Measurements from ENCODE around the gene ALCAM.

ALCAM gene

GRCh38 chr3:105527949-105528348 is 161.2 kb downstream of the ALCAM start:
- DNase-seq (ENCODE audit: low spot score): peak; percentile 51

DNA sequence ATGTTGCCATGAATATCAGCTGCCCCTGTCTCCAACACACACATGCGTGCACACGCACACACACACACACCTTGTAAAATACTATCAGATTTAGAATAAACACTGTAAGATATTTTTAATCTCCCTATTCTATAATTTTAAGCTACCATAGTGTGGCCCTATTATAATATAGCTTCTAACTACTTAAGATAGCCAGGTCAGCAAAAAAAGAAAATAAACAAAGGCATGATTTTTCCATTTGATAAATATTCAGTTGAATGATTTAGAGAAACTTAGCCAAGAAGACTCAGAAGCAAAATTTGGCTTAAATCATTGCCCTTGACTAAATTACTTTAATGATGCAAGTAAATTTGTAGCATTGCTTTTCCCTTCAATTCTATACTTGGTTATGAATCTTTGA is 162.2 kb downstream of the ALCAM start:
- no peak for DNase-seq (ENCODE audit: low spot score)

DNA sequence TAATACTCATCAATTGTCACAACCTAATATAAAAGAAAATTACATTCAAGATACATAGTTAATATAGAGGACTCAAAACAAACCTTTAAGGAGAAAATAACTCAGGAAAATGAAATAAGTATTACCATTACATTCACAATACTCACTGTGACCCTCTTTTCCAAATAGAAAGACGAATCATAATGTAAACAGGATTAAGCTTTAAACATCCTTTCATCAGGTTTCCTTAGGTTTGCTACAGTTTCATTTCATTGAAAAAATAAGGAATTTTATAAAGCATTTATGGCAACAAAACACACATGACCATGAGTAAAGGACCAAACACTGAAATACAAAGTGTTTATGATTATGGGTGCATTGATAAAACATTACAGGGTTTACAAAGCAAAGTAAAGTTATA is 162.7 kb downstream of the ALCAM start:
- DNase-seq (ENCODE audit: low spot score): no peak

GRCh38 chr3:105532251-105532650 is 165.5 kb downstream of the ALCAM start:
- DNase-seq (ENCODE audit: low spot score): peak; percentile 17

DNA sequence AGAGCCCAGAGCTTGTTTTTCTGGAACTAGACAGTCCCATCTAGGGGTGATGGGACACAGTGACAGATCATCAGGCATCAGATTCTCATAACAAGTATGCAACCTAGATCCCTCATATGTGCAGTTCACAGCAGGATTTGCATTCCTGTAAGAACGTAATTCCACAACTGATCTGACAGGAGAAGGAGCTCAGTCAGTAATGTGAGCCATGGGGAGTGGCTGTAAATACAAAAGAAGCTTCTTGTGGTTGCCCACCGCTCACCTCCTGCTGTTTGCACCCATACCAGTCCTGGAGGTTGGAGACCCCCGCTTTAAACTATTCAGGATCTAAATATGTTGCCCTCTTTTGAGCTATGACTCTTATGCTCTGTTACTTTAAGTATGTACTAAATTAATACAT is 167.3 kb downstream of the ALCAM start:
- no peak for DNase-seq (ENCODE audit: low spot score)

DNA sequence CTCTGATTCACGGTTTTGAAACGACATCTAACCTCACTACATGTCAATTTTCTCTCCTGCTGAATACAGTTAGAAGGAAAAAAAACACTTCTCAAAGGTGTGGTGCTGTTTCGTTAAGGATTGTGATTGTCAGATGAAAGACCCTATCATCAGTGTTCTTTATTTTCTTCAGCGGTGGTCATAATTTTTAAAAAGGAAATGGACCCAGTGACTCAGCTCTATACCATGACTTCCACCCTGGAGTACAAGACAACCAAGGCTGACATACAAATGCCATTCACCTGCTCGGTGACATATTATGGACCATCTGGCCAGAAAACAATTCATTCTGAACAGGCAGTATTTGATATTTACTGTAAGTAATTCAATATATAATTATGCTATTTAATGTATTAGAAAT is 167.8 kb downstream of the ALCAM start:
- DNase-seq (ENCODE audit: low spot score): no peak

- no peak for DNase-seq (ENCODE audit: low spot score)
Measured at GRCh38 chr3:105537371-105538080, 170.8 kb downstream of the ALCAM start.

- DNase-seq (ENCODE audit: low spot score): no peak
Measured at GRCh38 chr3:105538483-105538882, 171.8 kb downstream of the ALCAM start.

DNA sequence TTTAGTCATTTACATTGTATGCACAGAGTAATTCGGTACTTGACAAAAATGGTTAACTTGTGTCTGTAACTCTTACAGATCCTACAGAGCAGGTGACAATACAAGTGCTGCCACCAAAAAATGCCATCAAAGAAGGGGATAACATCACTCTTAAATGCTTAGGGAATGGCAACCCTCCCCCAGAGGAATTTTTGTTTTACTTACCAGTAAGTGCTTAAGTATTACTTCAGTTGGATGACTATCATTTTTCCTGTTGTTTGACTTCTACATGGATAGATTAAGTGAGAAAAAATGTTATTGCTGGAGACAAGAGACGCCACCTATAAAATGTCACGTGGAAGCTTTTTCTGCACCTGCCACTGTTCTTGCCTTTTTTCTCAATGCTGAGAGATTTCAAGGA is 173.2 kb downstream of the ALCAM start:
- DNase-seq (ENCODE audit: low spot score): no peak

DNA sequence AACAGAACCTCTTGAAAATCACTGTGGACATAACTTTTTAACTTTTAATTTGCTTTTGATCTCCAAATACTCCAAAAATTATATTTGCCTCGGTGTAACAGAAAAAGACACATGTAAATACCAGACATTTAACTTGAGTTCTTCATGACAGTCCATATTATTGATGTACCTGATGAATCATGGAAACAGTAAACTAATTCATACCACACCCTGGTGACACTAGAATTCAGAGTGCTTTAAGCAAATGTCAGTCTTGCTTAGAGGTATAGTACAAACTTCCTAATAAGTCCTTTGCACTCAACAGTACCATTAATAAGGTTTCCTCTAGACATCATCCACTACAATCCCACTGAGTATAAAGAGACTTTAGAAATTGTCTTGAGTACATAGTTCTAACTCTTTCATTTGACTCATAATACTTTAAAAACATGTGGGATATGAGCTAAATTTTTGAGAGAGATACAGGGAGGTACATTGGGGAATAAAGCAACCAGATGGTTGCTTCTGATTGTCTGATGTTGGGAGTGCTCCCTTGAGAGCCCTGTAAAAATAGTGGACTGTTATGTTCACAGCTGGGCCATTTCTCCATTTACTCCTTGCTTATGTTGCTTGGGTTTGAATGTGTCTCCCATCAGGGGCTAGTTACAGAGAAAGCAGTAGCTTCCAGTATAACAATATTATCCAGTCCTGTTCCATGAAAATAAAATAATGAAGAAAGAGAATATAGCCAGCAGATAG is 175.7 kb downstream of the ALCAM start:
- no peak for DNase-seq (ENCODE audit: low spot score)

DNA sequence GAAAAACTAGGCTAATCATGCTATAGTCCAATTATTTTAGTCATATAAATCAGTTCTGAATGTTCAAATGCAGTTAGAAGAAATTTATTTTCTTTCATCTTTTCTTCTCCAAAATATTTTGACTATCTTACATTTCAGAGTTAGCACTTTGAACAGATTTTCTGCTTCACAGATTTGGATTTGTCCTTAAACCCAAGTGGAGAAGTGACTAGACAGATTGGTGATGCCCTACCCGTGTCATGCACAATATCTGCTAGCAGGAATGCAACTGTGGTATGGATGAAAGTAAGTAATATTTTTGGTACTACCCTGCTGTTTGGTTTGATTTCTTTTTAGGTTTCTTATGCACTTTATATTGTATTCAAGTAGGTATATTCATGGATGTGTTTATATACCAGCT is 178.3 kb downstream of the ALCAM start:
- DNase-seq (ENCODE audit: low spot score): no peak

DNA sequence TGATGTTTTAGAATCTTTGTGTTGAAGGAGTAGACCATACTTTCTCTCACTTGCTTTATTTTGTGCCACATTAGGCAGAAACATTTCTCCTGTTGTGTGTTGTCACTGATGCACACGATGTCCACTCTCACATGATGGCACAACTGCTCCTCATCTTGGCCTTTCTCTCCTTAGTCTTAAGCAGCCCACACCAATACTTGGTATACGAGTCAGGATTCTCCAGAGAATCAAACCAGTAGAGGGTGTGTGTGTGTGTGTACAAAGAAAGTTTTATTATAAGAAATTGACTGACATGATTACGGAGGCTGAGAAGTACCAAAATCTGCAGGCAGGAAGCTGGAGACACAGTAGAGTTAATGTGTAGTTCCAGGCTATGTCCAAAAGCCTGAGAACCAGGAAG is 187.1 kb downstream of the ALCAM start:
- peak; percentile 22 for DNase-seq (ENCODE audit: low spot score)

GRCh38 chr3:105555206-105555605 is 188.5 kb downstream of the ALCAM start:
- DNase-seq (ENCODE audit: low spot score): no peak

GRCh38 chr3:105559856-105560255 is 193.1 kb downstream of the ALCAM start:
- no peak for DNase-seq (ENCODE audit: low spot score)

- no peak for DNase-seq (ENCODE audit: low spot score)
Measured at GRCh38 chr3:105561876-105562275, 195.2 kb downstream of the ALCAM start.

DNA sequence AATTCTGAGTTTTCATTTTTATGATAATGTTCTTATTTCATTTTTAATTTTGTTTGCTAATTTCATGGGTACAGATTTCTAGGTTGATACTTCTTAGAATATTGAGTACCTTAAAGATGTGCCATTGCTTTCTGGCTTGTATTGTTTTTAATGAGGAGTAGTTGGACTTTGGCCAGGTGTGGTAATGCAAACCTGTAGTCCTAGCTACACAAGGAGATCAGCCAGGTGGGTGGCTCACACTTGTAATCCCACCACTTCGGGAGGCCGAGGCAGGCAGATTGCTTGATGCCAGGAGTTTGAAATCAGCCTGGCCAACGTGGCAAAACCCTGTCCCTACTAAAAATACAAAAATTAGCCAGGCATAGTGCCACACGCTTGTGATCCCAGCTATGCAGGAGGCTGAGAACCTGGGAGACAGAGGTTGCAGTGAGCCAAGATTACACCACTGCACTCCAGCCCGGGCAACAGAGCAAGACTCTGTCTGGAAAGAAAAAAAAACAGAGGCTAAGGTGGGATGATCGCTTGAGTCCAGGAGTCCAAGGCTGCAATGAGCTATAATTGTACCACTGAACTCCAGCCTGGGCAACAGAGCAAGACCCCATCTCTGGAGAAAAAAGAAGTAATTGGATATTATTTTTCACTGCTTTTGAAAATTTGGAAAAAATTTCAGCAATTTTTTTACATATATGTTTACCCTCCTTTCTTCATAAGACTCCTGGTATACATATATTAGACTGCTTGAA is 198.0 kb downstream of the ALCAM start:
- DNase-seq (ENCODE audit: low spot score): no peak

GRCh38 chr3:105571005-105571404 is 204.3 kb downstream of the ALCAM start:
- DNase-seq (ENCODE audit: low spot score): no peak

- no peak for DNase-seq (ENCODE audit: low spot score)
Measured at GRCh38 chr3:105572501-105572900, 205.8 kb downstream of the ALCAM start.

- no peak for DNase-seq (ENCODE audit: low spot score)
Measured at GRCh38 chr3:105579439-105579838, 212.7 kb downstream of the ALCAM start.

DNA sequence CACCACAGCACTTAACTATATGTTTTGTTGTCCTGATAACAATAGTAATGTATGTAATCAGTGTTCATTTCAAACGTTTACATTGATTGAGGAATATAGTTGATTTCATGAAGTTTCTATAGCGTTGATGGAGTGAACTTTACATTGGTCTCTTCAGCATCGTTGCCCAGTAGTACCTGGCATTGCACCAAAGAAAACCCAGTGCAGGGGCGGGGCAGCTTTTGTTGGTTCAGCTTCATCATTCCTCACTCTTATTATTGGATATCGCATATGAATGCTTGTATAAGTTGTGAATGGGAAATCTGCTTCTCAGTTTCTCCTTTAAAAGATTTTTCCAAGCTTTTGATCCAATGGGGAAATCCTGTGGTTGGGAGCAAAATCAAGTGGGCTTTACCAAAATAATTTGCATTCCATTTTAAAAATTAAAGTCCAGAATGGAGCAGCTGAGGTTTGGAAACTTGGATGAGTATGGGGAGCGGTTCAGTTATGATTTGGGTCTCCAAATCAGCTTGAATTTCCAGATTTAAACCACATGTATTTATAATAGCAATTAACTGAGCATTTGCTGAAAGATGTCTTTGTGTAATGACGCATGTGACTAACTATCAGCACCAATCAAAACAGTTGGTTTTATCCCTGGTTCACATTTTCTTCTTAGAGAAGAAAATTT is 213.7 kb downstream of the ALCAM start:
- no peak for DNase-seq (ENCODE audit: low spot score)

- DNase-seq (ENCODE audit: low spot score): no peak
Measured at GRCh38 chr3:105582015-105582414, 215.3 kb downstream of the ALCAM start.

GRCh38 chr3:105584003-105584790 is 217.5 kb downstream of the ALCAM start:
- peak; percentile 13 for DNase-seq (ENCODE audit: low spot score)

Data from kidney tubule cell (primary cell).